ENCODE measurements around the gene PYGO2.
"Not testable (repeated sequence)": the region's sequence is repeated elsewhere in the genome, so short reads cannot be mapped to it uniquely, and the experiment has no call there.

Gene PYGO2

GRCh38 chr1:154978360-154978759 lies 16.8 kb upstream of the PYGO2 start:
- TF ChIP-seq, protein P1, sequence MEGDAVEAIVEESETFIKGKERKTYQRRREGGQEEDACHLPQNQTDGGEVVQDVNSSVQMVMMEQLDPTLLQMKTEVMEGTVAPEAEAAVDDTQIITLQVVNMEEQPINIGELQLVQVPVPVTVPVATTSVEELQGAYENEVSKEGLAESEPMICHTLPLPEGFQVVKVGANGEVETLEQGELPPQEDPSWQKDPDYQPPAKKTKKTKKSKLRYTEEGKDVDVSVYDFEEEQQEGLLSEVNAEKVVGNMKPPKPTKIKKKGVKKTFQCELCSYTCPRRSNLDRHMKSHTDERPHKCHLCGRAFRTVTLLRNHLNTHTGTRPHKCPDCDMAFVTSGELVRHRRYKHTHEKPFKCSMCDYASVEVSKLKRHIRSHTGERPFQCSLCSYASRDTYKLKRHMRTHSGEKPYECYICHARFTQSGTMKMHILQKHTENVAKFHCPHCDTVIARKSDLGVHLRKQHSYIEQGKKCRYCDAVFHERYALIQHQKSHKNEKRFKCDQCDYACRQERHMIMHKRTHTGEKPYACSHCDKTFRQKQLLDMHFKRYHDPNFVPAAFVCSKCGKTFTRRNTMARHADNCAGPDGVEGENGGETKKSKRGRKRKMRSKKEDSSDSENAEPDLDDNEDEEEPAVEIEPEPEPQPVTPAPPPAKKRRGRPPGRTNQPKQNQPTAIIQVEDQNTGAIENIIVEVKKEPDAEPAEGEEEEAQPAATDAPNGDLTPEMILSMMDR (IDR thresholded peaks at IDR 0.05; ENCODE audit: borderline replicate concordance, control extremely low read depth, extremely low read depth, insufficient read depth, missing control alignments): no peak
- in situ Hi-C loops (cut with MboI; ENCODE audit: low sequenced_read_pairs, unreplicated experiment): no loop called here

GRCh38 chr1:154977762-154978161 lies 16.2 kb upstream of the PYGO2 start:
- DNase-seq (ENCODE audit: low spot score); in situ Hi-C loops (cut with MboI; ENCODE audit: low sequenced_read_pairs, unreplicated experiment): not testable (repeated sequence)

More at GRCh38 chr1:154978360-154978759, 16.8 kb upstream of the PYGO2 start:
- DNase-seq (ENCODE audit: low spot score): no peak

GRCh38 chr1:154975409-154976059 lies 14.0 kb upstream of the PYGO2 start:
- TF ChIP-seq, protein P1 (IDR thresholded peaks at IDR 0.05; ENCODE audit: borderline replicate concordance, control extremely low read depth, extremely low read depth, insufficient read depth, missing control alignments): no peak
- peak; percentile 60 for DNase-seq (ENCODE audit: low spot score)
- in situ Hi-C loops (cut with MboI; ENCODE audit: low sequenced_read_pairs, unreplicated experiment): no loop called here

- in situ Hi-C loops (cut with MboI; ENCODE audit: low sequenced_read_pairs, unreplicated experiment): no loop called here
- TF ChIP-seq, protein P1 (IDR thresholded peaks at IDR 0.05; ENCODE audit: borderline replicate concordance, control extremely low read depth, extremely low read depth, insufficient read depth, missing control alignments): no peak
- peak; percentile 88 for DNase-seq (ENCODE audit: low spot score)
Observed at GRCh38 chr1:154974808-154975408, 13.3 kb upstream of the PYGO2 start.

DNA sequence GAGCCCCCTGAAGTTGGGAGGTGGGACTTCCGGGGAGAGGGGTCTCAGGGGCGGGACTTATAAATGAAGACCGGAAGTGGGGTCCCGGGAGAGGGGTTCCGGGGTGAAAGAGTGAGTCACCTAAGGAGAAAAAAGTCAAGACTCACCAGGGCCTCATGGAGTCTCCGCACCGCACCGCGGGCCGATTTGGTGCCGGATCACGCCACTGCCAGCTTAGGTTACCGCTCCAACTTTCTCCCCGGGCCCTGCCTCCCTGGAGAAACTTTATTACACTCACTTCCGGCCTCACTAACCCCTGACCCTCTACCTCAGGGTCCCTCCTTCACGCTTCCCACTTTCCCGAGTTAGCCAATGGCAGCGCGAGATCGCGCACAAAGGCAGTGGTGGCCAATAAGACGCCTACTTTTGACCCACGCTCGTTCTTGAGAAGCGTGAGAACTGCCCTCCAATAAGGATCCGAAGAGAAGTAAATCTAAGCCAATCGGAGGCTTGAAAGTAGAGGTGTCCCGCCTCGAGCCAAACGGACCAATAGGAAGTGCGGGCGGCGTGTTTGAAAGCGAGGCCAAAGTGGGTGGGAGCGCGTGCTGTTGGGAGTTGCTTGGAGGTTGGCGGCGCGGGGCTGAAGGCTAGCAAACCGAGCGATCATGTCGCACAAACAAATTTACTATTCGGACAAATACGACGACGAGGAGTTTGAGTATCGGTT lies 12.7 kb upstream of the PYGO2 start, which contains the start of gene CKS1B:
Gene CKS1B (plus strand): TSS at position 580 of the 706 bp plus-strand sequence. CDS start 65 bp downstream, at position 645.
- peak; percentile 92 for DNase-seq (ENCODE audit: low spot score)
- TF ChIP-seq, protein P1 (IDR thresholded peaks at IDR 0.05; ENCODE audit: borderline replicate concordance, control extremely low read depth, extremely low read depth, insufficient read depth, missing control alignments): no peak
- in situ Hi-C loops (cut with MboI; ENCODE audit: low sequenced_read_pairs, unreplicated experiment): no loop called here

- peak; percentile 89 for DNase-seq (ENCODE audit: low spot score)
- TF ChIP-seq, protein P1 (IDR thresholded peaks at IDR 0.05; ENCODE audit: borderline replicate concordance, control extremely low read depth, extremely low read depth, insufficient read depth, missing control alignments): peak; percentile 12
- in situ Hi-C loops (cut with MboI; ENCODE audit: low sequenced_read_pairs, unreplicated experiment): no loop called here
Observed at GRCh38 chr1:154973344-154974101, 11.9 kb upstream of the PYGO2 start.

Measured in GM13976 (cell line).